KBM-7 (cell line): Measurements from ENCODE around the gene NMT2.

Source experiments
- DNase-seq: peaks from one replicate; pipeline ENCODE4 v3.0.0-alpha.2; 2015
- in situ Hi-C: fragments of 300-500 bp; cut with MboI; formaldehyde crosslinking; loops from 2 replicates; pipeline ENCODE4 v1.14.3; 2020; ENCODE audit warnings: low sequenced_read_pairs, low pct_unique_long_range_greater_than_20kb, mixed read lengths

Gene NMT2

DNA sequence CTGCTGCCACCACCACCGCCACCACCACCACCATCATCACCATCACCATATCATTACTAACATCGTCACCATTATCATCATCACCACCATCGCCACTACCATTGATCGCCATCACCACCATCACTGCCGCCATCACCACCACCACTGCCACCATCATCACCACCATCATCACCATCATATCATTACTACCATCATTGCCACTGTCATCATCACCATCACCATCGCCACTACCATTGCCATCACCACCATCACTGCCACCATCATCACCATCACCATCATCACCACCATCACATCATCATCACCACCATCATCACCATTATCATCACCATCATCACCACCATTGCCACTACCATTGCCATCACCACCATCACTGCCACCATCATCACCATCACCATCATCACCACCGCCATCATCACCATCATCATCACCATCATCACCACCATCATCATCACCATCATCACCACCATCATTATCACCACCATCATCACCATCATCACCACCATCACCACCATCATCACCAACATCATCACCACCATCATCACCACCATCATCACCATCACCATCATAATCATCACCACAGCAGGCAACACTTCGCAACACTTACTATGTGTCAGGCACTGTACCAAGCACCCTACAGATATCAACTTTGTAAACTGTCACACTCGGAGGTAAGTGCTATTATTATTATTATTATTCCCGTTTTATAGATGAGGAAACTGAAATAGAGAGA lies 19.3 kb downstream of the NMT2 start:
- no peak for DNase-seq
- in situ Hi-C loops, result no loop called here

DNA sequence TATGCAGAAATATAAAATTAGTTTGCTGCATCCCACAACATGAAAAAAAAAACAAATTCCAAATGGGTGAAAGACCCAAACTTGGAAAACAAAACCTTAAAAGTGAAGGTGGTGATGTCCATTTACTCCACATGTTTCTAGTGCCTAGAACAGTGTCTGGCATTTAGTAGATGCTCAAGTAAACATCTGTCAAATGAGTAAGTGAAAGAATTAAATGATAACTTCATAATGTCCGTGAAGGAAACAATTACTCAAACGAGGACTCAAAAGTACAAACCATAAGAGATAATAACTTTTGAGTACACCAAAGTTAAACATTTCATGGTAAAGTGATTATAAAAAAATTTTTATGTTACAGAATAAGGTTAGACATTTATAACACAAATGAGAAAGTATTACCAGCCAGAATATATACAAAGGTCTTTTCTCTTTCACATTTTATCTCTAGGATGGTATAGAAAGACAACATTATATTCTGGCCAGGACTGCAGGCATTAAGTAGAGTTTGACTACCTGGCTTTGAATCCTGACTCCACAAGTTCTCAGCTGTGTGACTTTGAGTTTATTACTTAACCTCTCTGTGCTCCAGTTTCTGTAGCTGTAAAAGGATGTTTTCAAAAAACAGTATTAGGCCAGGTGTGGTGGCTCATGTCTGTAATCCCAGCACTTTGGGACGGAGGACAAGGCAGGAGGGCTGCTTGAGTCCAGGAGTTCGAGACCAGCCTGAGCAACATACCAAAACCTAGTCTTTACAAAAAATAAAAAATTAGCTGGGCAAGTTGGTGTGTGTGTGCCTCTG lies 20.7 kb downstream of the NMT2 start:
- in situ Hi-C loops, result no loop called here

DNA sequence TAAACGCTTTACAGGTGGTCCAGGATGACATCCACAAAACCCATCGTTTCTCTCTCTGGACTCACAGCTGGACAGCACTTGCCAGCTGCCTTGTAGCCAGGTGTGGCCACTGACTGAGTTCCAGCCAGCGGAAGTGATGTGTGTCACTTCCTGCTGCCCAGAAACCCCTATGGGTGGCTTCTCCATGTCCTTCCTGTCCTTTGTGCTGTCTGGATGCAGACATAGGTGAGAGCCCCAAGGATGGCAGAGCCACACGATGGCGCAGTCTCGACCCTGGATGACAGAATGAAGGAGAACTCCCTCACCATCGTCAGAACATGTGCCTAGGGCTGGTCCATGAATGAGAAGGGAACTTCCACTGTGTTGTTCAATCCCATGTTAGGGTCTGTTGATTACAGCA lies 22.1 kb downstream of the NMT2 start:
- DNase-seq, result peak; percentile 56
- in situ Hi-C loops, result no loop called here

More for the DNA sequence above, 20.7 kb downstream of the NMT2 start:
- DNase-seq, result no peak

DNA sequence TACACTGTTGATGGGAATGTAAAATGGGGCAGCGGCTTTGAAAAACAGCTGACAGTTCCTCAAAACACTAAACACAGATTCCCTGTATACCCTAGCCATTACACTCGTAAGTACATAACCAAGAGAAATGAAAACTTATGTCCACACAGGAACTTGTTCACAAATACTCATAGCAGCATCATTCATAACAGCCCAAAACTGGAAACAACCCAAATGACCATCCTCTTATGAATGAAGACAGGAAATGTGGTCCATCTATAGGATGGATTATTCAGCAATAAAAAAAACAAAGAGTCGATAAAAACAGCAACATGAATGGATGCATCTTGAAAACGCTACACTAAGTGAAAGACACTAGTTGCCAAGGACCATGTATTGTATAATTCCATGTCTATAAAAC lies 23.7 kb downstream of the NMT2 start:
- no peak for DNase-seq
- in situ Hi-C loops, result no loop called here

DNA sequence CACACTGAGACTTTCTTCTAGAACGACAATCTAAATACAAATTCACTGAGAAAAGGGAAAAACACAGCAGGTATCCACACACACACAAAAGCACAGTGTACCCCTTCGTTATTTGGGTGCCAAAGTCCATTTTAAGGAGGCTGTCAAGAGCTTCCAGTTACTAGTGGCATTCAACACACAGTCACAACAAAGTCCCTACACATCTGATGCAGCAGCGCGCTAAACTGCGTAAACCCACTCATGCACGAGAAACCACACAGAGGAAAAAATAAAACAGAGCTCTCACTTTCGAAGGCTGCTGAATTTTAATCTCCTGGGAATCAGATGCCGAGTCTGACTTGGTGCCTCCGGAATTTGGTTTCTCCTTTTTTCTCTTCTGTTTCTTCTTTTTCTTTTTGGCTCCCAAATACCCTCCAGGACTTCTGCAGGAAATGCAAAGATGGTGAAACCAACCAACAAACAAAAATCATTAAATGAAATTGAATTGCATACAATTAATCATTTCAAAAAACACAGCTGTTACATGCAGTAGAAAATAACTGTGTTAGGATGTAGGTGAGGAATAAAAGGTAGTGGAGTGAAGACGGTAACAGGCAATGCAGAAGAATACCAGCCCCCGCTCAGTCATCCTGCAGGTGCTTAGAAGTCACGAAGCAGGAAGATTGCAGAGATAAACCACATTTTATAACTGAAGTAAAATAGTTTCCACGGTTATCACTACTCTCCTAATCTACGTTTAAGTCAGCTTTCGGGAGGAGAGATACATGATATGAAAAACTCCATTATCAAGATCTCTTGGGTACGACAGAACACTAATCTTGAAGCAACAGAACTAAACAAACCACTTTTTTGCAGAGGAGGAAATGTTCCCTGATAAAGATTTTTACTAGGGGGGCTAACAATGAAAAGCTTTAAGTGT lies 27.1 kb downstream of the NMT2 start:
- in situ Hi-C loops, result no loop called here
- DNase-seq, result no peak

DNA sequence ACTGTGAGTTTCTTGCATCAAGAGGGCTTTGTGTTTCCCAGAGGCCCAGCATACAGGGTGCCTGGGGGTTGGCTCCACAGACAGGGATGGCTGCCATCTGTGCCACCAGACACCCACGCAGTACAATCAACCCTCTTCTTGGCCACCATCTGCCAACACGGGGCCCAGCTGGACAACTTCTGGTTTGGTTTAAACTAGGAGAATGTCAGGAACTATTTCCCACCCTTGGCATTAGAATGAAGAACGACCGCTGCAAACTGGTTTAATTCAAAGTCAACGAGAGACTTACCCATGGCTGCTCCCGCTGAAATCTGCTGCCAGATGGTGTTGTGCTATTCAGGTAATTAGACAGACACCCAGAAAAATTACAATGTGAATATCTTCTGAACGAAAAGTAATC lies 27.8 kb downstream of the NMT2 start:
- in situ Hi-C loops, result no loop called here
- DNase-seq, result no peak

DNA sequence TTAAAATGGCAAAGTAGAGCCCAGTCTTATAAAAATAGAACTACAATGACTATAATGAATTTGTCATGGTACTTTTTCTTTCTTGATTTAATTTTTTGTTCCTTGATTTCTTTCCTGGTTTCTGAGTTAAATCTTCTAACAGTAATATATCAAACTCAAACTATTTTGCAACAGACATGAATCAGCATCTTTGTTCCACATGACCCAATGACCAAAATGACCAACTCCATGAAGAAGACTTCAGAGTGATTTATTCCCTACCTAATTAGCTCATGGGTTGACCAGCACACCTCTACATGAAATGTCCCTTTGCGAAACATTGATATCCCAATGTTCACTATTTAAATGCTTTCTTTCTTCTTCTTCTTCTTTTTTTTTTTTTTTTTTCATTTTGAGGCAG lies 30.9 kb downstream of the NMT2 start:
- no peak for DNase-seq
- in situ Hi-C loops, result no loop called here

DNA sequence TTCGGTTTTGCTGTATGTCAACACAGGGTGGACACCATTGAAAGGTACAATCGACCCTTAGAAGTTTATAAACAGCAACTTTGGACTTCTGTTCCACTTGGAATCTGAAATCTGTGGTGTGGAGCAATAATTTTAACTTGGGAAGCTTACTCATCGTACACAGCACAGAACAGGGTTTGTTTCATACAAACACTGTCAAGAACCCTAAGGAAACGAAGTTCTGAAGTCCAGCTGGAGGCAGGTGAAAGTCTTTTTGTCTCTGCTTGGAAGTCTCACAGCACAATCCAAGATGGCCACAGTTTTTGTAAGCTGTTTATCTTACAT lies 31.5 kb downstream of the NMT2 start:
- DNase-seq, result no peak
- in situ Hi-C loops, result no loop called here

DNA sequence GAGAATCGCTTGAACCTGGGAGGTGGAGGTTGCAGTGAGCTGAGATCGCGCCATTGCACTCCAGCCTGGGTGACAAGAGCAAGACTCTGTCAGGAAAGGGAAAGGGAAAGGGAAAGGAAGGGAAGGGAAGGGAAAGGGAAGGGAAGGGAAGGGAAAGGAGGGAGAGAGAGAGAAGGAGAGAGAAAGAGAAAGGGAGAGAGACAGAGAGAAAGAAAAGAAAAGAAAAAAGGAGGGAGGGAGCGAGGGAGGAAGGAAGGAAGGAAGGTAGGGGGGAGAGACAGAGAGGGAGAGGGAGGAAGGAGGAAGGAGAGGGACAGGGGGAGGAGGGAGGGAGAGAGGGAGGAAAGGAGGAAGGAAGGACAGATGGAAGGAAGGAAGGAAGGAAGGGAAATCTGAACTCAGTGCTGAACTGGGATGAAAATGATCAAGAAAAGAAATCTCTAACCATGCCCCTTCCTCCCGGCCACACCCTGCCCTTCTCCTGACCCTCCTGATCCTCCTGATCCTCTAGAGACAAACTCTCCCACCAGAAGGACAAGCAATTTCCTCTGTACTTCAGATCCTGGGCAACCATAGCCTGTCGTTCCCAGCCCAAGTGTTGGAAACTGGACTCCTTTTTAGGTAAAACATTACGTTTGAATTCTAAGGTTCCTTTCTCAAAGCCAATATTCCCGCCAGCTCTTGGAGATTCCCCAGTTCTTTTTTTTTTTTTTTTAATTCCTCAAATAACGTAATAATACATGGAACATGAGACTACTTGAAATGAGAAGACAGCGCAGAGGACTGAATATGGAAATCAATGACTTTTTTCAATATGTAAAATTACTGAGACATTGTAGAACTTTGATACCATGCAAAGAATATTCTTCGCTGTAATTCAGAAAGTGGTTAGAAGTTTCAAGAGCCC lies 32.1 kb downstream of the NMT2 start:
- in situ Hi-C loops, result no loop called here
- no peak for DNase-seq

DNA sequence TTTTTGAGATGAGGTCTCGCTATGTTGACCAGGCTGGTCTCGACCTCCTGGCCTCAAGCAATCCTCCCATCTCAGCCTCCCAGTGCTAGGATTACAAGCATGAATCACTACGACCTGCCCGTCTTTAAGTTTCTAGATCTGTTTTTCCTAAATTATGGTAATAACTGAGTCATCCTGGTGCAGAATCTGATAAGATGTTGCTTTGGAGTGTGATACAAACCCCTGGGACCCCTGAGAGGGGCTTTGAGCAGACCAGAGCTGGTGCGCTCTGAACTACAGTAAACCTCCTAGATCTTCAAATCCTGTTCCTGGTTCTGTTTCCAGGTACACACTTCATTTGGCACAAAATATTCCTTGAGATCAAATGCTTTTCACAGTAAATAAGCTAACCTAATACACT lies 37.2 kb downstream of the NMT2 start:
- in situ Hi-C loops, result no loop called here
- DNase-seq, result no peak

DNA sequence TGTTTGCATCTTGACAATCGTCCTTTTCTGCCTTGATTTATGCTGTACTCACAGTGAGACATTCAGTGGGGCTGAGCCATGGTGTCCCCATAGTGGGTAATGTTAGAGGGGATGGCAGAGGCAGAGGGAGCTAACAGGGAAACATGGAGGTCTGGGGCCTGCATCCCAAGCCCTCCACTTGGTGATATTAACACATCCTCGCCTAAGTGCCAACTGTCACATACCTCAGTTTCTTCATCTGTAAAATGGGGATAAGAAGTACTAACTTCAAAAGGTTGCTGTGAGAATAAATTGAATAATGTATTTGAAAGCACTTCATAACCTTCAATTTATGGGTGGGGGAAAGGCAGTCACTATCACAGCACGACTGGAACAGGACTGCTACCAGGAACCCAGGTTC lies 43.6 kb downstream of the NMT2 start:
- in situ Hi-C loops, result no loop called here
- DNase-seq, result no peak

DNA sequence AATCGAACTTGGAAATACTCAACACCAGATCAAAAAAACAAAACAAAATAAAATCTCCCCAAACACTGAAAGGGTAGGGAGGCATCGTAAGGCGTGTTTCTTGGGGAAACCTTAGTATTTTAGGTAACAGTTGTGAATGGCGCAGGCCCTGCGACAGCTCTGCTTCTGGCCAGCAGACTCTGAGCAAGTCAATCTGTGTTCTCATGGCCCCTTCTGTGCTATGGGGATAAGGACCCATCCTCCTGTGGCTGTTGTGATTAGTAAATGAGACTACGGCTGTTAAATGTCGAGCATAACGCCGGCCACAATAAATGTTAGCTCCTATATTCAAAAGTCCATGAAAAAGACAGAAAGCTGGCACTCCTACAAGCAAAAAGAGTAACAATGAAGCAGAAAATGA lies 44.3 kb downstream of the NMT2 start:
- in situ Hi-C loops, result no loop called here
- DNase-seq, result no peak

DNA sequence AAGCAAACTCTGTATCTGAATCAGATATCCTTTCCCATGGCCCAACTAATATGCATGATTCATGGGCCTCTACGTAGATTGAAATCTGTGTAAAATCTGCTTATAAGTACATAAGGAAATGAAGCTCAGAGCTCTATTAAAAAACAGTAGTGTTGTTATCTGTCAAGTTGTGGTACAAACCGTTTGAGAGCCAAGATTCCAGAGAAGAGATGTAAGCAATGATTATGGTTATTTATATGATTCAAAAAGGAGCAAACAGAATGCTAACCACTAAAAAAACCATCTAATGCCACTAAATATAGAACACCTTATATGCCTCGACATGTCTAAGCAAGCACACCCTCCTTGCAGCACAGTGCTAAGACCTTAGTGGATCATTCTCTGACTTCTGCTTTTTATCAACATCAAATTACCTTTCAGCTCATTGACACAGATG lies 44.7 kb downstream of the NMT2 start:
- DNase-seq, result peak; percentile 34
- in situ Hi-C loops, result no loop called here

DNA sequence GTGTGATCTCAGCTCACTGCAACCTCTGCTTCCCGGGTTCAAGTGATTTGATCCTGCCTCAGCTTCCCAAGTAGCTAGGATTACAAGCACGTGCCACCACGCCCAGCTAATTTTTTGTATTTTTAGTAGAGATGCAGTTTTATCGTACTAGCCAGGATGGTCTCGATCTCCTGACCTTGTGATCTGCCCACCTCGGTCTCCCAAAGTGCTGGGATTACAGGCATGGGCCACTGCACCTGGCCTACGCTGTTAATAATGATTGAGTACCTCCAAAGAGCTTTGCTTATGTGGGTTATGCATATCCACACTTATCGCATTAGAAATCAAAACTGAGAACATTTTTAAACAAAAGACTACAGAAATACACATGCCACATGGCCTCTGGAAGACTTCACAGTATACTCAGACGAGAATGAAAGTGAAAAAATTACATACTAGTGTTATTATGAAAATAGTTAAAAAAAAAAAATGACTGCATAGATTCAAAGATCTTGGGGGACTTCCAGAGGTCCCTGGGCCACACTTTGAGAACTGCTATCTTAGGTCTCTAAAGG lies 45.9 kb downstream of the NMT2 start:
- in situ Hi-C loops, result no loop called here
- no peak for DNase-seq

DNA sequence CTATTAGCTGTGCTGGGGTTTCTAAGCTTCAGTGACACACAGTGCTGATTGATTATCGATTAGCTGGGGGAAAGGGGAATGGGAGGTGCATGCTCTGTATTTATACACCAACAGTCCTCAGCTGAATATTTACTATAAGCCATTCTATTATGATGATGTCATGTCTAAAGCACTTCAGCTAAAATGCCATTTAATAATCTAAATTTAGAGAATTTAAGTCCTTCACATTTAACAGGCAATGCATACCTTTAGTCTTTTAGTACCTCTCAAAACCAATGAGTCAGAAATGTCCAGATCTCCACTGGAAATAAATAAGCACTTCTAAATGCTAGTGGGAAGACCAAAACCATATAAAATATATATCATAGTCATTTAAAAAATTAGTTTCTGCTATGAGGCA lies 46.8 kb downstream of the NMT2 start:
- in situ Hi-C loops, result no loop called here
- no peak for DNase-seq

DNA sequence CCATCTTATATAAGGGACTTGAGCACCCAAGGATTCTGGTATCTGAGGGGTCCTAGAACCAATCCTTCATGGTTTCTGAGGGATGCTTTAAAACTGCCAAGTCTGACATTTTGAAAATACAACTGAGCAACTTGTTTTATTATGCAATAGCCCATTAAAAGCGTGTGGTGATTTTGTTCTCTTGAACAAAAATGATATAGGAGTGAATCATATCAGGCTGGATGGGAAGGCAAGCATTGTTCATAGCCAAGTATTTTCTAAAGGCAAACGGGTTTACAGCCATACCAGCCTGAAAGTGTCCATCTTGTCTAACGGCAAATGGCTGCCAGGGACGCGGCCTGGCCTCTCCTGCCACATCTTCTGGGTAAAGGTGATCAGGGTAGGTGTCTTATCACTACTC lies 48.0 kb downstream of the NMT2 start:
- DNase-seq, result no peak
- in situ Hi-C loops, result no loop called here

DNA sequence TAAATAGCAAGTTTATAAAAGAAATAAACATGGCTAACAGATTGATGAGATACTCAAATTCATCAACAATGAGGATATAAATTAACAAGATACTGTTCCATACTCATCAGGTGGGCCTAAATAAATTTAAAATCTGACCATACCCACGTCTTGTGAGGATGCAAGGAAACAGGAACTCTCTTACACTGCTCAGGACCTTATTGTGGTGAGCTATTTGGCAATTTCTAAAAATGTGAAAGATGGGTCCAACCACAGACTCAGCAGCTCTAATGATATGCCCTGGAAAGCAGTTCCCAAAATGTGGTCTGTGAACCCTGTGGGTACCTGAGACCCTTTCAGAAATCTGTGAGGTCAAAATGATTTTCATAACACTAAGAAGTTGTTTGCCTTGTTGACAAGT lies 49.9 kb downstream of the NMT2 start:
- DNase-seq, result no peak
- in situ Hi-C loops, result no loop called here

DNA sequence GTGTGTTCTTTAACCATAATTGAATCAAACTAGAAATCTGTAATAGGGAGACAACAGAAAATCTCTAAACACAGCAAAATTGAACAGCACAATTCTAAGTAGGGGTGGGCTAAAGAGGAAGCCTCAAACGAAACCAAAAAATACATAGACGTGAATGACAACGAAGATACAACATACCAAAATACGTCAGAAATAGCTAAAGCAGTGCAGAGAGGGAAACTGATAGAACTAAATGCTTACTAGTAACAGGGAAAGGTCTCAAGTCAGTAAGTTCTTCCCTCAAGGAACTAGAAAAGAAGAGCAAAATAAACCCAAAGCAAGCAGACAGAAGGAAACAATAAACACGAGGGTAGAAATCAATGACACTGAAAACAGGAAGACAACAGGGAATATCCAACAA lies 52.3 kb downstream of the NMT2 start:
- no peak for DNase-seq
- in situ Hi-C loops, result no loop called here

DNA sequence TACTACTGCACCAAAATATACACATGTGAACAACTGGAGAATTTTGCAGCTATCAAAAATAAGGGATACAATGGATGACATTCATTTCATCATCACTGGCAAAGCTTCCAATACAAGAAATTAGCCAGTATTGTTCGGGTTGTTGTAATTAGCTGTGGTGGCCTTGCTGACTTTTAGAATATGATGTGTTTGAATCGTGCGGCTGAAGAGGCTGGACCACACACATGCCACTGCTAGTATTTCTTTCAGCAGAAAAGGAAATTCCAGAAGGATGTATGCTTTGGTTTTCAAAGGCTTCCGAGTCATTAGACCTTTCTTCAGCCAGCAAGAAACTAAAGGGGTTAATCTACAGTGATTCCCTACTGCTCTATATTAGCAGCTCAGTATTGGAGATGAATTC lies 54.7 kb downstream of the NMT2 start:
- in situ Hi-C loops, result no loop called here
- DNase-seq, result no peak
